GM23248 (cell line): ENCODE results near the gene NDUFAF3.

Source experiments
- EZH2 ChIP-seq: fragments of 200-600 bp; sonication (generic); IDR thresholded peaks from 2 replicates; pipeline ENCODE4 v1.6.1; 2018; ENCODE audit warnings: antibody characterized with exemption, mild to moderate bottlenecking; ENCODE audit not compliant: insufficient read depth, poor library complexity, severe bottlenecking
- EZH2phosphoT487 ChIP-seq: fragments of 200-600 bp; sonication (generic); IDR thresholded peaks from 2 replicates; pipeline ENCODE4 v1.6.1; 2018; ENCODE audit warnings: antibody characterized with exemption, moderate library complexity, mild to moderate bottlenecking, low read depth; ENCODE audit not compliant: insufficient read depth

DNA sequence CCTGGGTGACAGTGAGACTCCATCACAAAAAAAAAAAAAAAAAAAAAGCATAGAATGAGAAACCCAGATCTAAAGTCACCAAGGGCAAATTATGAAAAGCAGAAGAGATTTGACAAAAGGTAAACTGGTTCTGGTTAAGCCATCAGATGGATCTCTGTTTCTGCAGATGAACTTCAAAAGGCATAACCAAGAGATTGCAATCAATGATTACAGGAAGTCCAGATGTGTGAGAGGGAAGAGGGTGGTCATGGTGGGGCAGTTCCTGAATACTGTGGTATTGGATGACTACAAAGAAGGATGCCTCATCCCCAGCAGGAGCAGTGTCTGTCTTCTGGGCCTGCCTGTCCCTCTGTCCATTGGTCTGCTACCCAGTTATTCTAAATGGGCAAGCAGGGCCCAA is 28.1 kb upstream of the NDUFAF3 start:
- TF ChIP-seq EZH2 (no peak), EZH2phosphoT487 (no peak)
